Retinal pigment epithelial cell (primary cell): ENCODE measurements around the gene TAGLN2.

Experiments used
- DNase-seq: peaks from one replicate; pipeline ENCODE4 v3.0.0-alpha.2; 2010; ENCODE audit warnings: low read depth
- H3K4me3 ChIP-seq: 2 replicates; pipeline ENCODE4 v1.5.1; 2011; ENCODE audit warnings: mild to moderate bottlenecking, low read length, control low read depth, moderate library complexity
- CTCF ChIP-seq: conservative IDR thresholded peaks from 2 replicates; pipeline ENCODE4 v1.5.1; 2011; ENCODE audit warnings: low read depth, low read length, control low read depth, inconsistent platforms

Gene TAGLN2

GRCh38 chr1:159930216-159930615, 4.9 kb upstream of the TAGLN2 start:
- TF ChIP-seq CTCF, result no peak
- H3K4me3 ChIP-seq, result no peak overlapping the region
- no peak for DNase-seq

- DNase-seq, result no peak
- no peak overlapping the region for H3K4me3 ChIP-seq
- no peak for TF ChIP-seq CTCF
Measured at GRCh38 chr1:159929155-159930051, 4.1 kb upstream of the TAGLN2 start.

- no peak for TF ChIP-seq CTCF
- no peak for DNase-seq
- no peak overlapping the region for H3K4me3 ChIP-seq
Measured at GRCh38 chr1:159928491-159929050, 3.3 kb upstream of the TAGLN2 start.

GRCh38 chr1:159927849-159928431, 2.6 kb upstream of the TAGLN2 start:
- DNase-seq, result no peak
- no peak for TF ChIP-seq CTCF
- H3K4me3 ChIP-seq, result no peak overlapping the region

GRCh38 chr1:159927211-159927848, 2.0 kb upstream of the TAGLN2 start:
- no peak overlapping the region for H3K4me3 ChIP-seq
- TF ChIP-seq CTCF, result no peak
- DNase-seq, result no peak

GRCh38 chr1:159925719-159926078, 392 bp upstream of the TAGLN2 start:
- peak overlapping the region; percentile 97 for H3K4me3 ChIP-seq
- TF ChIP-seq CTCF, result no peak
- DNase-seq, result no peak
